GDM1 (cell line): ENCODE data around the gene PRSS3.
"Not testable (repeated sequence)": the region's sequence is repeated elsewhere in the genome, so short reads cannot be mapped to it uniquely, and the experiment has no call there.

Experiments
- DNase-seq: peaks from one replicate; lab custom pipeline; 2025; lab: John Stamatoyannopoulos, UW

PRSS3 gene

GRCh38 chr9:33818167-33818846, 22.9 kb downstream of the PRSS3 start:
- DNase-seq: no peak

GRCh38 chr9:33818847-33819500, 23.6 kb downstream of the PRSS3 start:
- no peak for DNase-seq

GRCh38 chr9:33820231-33820745, 24.9 kb downstream of the PRSS3 start:
- no peak for DNase-seq

- no peak for DNase-seq
Measured at GRCh38 chr9:33823801-33824200, 28.4 kb downstream of the PRSS3 start.

GRCh38 chr9:33827285-33827684, 31.9 kb downstream of the PRSS3 start:
- not testable (repeated sequence) for DNase-seq

GRCh38 chr9:33829641-33830230, 34.4 kb downstream of the PRSS3 start:
- DNase-seq: not testable (repeated sequence)

- no peak for DNase-seq
Measured at GRCh38 chr9:33835625-33836260, 40.4 kb downstream of the PRSS3 start.

GRCh38 chr9:33836261-33836660, 40.9 kb downstream of the PRSS3 start:
- DNase-seq: not testable (repeated sequence)

- DNase-seq: no peak
Measured at GRCh38 chr9:33837138-33837537, 41.8 kb downstream of the PRSS3 start.

GRCh38 chr9:33840381-33840780, 45.0 kb downstream of the PRSS3 start:
- DNase-seq: no peak

GRCh38 chr9:33843312-33843961, 48.1 kb downstream of the PRSS3 start:
- no peak for DNase-seq

GRCh38 chr9:33846231-33846630, 50.9 kb downstream of the PRSS3 start:
- DNase-seq: no peak

- not testable (repeated sequence) for DNase-seq
Measured at GRCh38 chr9:33847894-33848205, 52.5 kb downstream of the PRSS3 start.
